Measurements from ENCODE around the gene KCNC3. TPM values are rescaled to one million over a fixed set of nuclear protein-coding genes. Genes with fewer than 3 reads are reported as not detected.

Gene KCNC3
- total RNA-seq, 1 donor from 2014 or later: not detected

GRCh38 chr19:50361290-50362029 lies 32.3 kb upstream of the KCNC3 start:
- no peak overlapping the region for H3K27ac ChIP-seq (ENCODE audit: low read depth, low read length)
- H3K27ac Mint-ChIP-seq (ENCODE audit: unreplicated experiment): no peak overlapping the region
- DNase-seq (ENCODE audit: low read depth) (no peak), FAIRE-seq (no peak)
- no peaks in the 10 kb centered on the region for H4K20me1 ChIP-seq (ENCODE audit: insufficient read depth, low read length)
- no peak for TF ChIP-seq CTCF (IDR thresholded peaks at IDR 0.05; ENCODE audit: insufficient read depth, low read depth, low read length)
- H3K27me3 Mint-ChIP-seq (ENCODE audit: low read depth, unreplicated experiment): peaks cover 12% of the 10 kb centered on the region
- H3K9ac ChIP-seq (ENCODE audit: low read length): no peak overlapping the region
- peaks cover 6% of the 10 kb centered on the region for H3K4me1 ChIP-seq (ENCODE audit: insufficient read depth, low read length)
- H3K9me3 Mint-ChIP-seq (ENCODE audit: unreplicated experiment): peaks cover 13% of the 10 kb centered on the region
- no peak overlapping the region for H3K4me3 Mint-ChIP-seq (ENCODE audit: unreplicated experiment)
- no peaks in the 10 kb centered on the region for H3K36me3 ChIP-seq (ENCODE audit: insufficient read depth, low read length)
- no peaks in the 10 kb centered on the region for H3K79me2 ChIP-seq (ENCODE audit: insufficient read depth, low read length)
- no peak overlapping the region for H3K4me3 ChIP-seq (ENCODE audit: insufficient read depth, low read depth, low read length)
- H3K9me3 ChIP-seq (ENCODE audit: insufficient read depth, low read depth, low read length): no peaks in the 10 kb centered on the region
- no peaks in the 10 kb centered on the region for H3K27me3 ChIP-seq (ENCODE audit: insufficient read depth, low read length)
- H2AFZ ChIP-seq (ENCODE audit: low read depth, low read length): no peak overlapping the region
- no peak overlapping the region for H3K4me2 ChIP-seq (ENCODE audit: low read length)
- peaks cover 3% of the 10 kb centered on the region for H3K36me3 Mint-ChIP-seq (ENCODE audit: low read depth, unreplicated experiment)
- H3K4me1 Mint-ChIP-seq (ENCODE audit: low read depth, unreplicated experiment): no peaks in the 10 kb centered on the region

- Mint-ChIP-seq H3K4me3 (ENCODE audit: unreplicated experiment) (no peak overlapping the region), H3K36me3 (ENCODE audit: low read depth, unreplicated experiment) (peaks cover 3% of the 10 kb centered on the region), H3K27me3 (ENCODE audit: low read depth, unreplicated experiment) (peaks cover 10% of the 10 kb centered on the region), H3K9me3 (ENCODE audit: unreplicated experiment) (peaks cover 15% of the 10 kb centered on the region), H3K27ac (ENCODE audit: unreplicated experiment) (no peak overlapping the region), H3K4me1 (ENCODE audit: low read depth, unreplicated experiment) (no peaks in the 10 kb centered on the region)
- Histone ChIP-seq H3K27me3 (ENCODE audit: insufficient read depth, low read length) (no peaks in the 10 kb centered on the region), H3K4me1 (ENCODE audit: insufficient read depth, low read length) (peaks cover 6% of the 10 kb centered on the region), H3K79me2 (ENCODE audit: insufficient read depth, low read length) (no peaks in the 10 kb centered on the region), H3K27ac (ENCODE audit: low read depth, low read length) (no peak overlapping the region), H4K20me1 (ENCODE audit: insufficient read depth, low read length) (no peaks in the 10 kb centered on the region), H2AFZ (ENCODE audit: low read depth, low read length) (no peak overlapping the region), H3K4me2 (ENCODE audit: low read length) (no peak overlapping the region), H3K36me3 (ENCODE audit: insufficient read depth, low read length) (no peaks in the 10 kb centered on the region), H3K4me3 (ENCODE audit: insufficient read depth, low read depth, low read length) (no peak overlapping the region), H3K9ac (ENCODE audit: low read length) (no peak overlapping the region), H3K9me3 (ENCODE audit: insufficient read depth, low read depth, low read length) (no peaks in the 10 kb centered on the region)
- DNase-seq (ENCODE audit: low read depth) (no peak), FAIRE-seq (no peak)
- TF ChIP-seq EZH2 (IDR thresholded peaks at IDR 0.05; ENCODE audit: insufficient read depth, low read length): no peak
These were observed 30.2 kb upstream of the KCNC3 start for GRCh38 chr19:50359328-50359818.

GRCh38 chr19:50358483-50359327 lies 29.5 kb upstream of the KCNC3 start:
- no peak for TF ChIP-seq CTCF (IDR thresholded peaks at IDR 0.05; ENCODE audit: insufficient read depth, low read depth, low read length)
- no peak for TF ChIP-seq EZH2 (IDR thresholded peaks at IDR 0.05; ENCODE audit: insufficient read depth, low read length)
- peaks cover 15% of the 10 kb centered on the region for H3K9me3 Mint-ChIP-seq (ENCODE audit: unreplicated experiment)
- no peaks in the 10 kb centered on the region for H3K9me3 ChIP-seq (ENCODE audit: insufficient read depth, low read depth, low read length)
- H2AFZ ChIP-seq (ENCODE audit: low read depth, low read length): peak overlapping the region; percentile 82
- H3K4me2 ChIP-seq (ENCODE audit: low read length): peak overlapping the region; percentile 77
- H3K4me3 ChIP-seq (ENCODE audit: insufficient read depth, low read depth, low read length): peak overlapping the region; percentile 36
- no peak overlapping the region for H3K27ac ChIP-seq (ENCODE audit: low read depth, low read length)
- H3K9ac ChIP-seq (ENCODE audit: low read length): no peak overlapping the region
- H3K4me3 Mint-ChIP-seq (ENCODE audit: unreplicated experiment): no peak overlapping the region
- DNase-seq (ENCODE audit: low read depth): no peak
- H3K4me1 ChIP-seq (ENCODE audit: insufficient read depth, low read length): peaks cover 6% of the 10 kb centered on the region
- H3K79me2 ChIP-seq (ENCODE audit: insufficient read depth, low read length): no peaks in the 10 kb centered on the region
- no peaks in the 10 kb centered on the region for H3K27me3 ChIP-seq (ENCODE audit: insufficient read depth, low read length)
- H3K27ac Mint-ChIP-seq (ENCODE audit: unreplicated experiment): no peak overlapping the region
- no peaks in the 10 kb centered on the region for H3K4me1 Mint-ChIP-seq (ENCODE audit: low read depth, unreplicated experiment)
- H3K36me3 Mint-ChIP-seq (ENCODE audit: low read depth, unreplicated experiment): peaks cover 3% of the 10 kb centered on the region
- no peak for FAIRE-seq
- peaks cover 10% of the 10 kb centered on the region for H3K27me3 Mint-ChIP-seq (ENCODE audit: low read depth, unreplicated experiment)
- H3K36me3 ChIP-seq (ENCODE audit: insufficient read depth, low read length): no peaks in the 10 kb centered on the region
- H4K20me1 ChIP-seq (ENCODE audit: insufficient read depth, low read length): no peaks in the 10 kb centered on the region
